Measurements from ENCODE around the gene MIX23.
"Not testable (repeated sequence)": the region's sequence is repeated elsewhere in the genome, so short reads cannot be mapped to it uniquely, and the experiment has no call there.

Gene MIX23

DNA sequence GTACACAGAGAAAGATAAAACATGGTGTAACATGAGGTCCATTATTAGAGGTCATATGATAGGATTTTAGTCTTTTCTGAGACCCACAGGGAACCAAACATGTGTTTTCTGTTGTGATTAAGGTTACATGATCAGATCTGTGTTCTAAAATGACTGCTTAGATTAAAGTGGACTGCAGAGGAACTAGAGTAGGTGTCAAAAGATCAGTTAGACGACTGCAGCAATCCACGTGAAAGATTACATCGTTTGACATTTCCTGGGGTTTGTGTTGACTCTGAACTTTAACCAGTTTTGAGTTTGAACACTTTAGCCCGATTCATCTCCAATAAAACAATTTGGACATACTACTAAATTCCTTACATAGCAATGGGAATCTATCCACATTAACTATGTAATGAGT lies 5.1 kb downstream of the MIX23 start:
- peaks cover 42% of the 10 kb centered on the region for H3K36me3 Mint-ChIP-seq (ENCODE audit: low read depth)
- H3K27ac Mint-ChIP-seq, result peak overlapping the region; percentile 58
- H3K4me1 Mint-ChIP-seq, result peaks cover 49% of the 10 kb centered on the region
- peaks cover 3% of the 10 kb centered on the region for H3K9me3 Mint-ChIP-seq
- peak overlapping the region; percentile 7 for H3K4me3 Mint-ChIP-seq
- no peaks in the 10 kb centered on the region for H3K27me3 Mint-ChIP-seq
- DNase-seq, result no peak
- no peak for ATAC-seq

DNA sequence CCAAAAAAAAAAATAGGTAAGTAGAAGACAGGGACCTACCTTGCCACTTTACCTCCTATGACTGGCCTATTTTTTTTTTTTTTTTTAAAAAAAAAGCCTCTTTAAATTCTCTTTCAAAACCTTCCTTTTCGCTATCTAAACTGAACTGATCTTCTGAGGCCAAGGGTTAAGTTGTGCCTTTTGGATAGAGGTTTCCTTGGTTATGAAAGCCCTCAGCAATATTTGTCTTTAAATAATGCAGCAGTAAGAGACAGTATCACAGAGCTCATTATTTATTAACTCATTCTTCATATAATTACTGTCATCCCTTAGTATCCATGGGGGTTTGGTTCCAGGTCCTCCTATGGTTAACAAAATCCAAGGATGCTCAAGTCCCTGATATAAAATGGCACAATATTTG lies 9.0 kb downstream of the MIX23 start:
- peaks cover 18% of the 10 kb centered on the region for H3K4me1 Mint-ChIP-seq
- H3K27me3 Mint-ChIP-seq, result no peaks in the 10 kb centered on the region
- no peak overlapping the region for H3K27ac Mint-ChIP-seq

DNA sequence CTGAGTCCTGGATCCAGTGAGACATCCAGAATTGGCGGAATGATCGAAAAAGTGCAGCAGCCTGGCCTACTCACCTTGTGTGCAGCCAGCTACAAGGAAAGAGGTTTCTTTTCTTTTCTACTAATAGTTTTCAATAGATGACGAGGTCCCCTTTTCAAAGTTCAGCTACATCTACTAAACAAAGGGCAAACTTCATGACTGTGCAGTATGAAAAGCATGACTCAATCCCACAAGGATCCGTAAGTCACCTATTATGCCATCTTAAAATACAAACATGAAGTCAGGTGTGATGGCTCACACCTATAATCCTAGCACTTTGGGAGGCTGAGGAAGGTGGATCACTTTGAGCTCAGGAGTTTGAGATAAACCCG lies 16.7 kb downstream of the MIX23 start:
- Mint-ChIP-seq H3K4me3 (no peak overlapping the region), H3K9me3 (no peaks in the 10 kb centered on the region), H3K27ac (no peak overlapping the region), H3K4me1 (peaks cover 10% of the 10 kb centered on the region), H3K36me3 (ENCODE audit: low read depth) (peaks cover 53% of the 10 kb centered on the region), H3K27me3 (no peaks in the 10 kb centered on the region)
- ATAC-seq, result peak; percentile 50
- no peak for DNase-seq

More for the DNA sequence above, 9.0 kb downstream of the MIX23 start:
- peaks cover 3% of the 10 kb centered on the region for H3K9me3 Mint-ChIP-seq
- no peak for ATAC-seq
- H3K4me3 Mint-ChIP-seq, result no peak overlapping the region
- no peak for DNase-seq
- peaks cover 52% of the 10 kb centered on the region for H3K36me3 Mint-ChIP-seq (ENCODE audit: low read depth)

DNA sequence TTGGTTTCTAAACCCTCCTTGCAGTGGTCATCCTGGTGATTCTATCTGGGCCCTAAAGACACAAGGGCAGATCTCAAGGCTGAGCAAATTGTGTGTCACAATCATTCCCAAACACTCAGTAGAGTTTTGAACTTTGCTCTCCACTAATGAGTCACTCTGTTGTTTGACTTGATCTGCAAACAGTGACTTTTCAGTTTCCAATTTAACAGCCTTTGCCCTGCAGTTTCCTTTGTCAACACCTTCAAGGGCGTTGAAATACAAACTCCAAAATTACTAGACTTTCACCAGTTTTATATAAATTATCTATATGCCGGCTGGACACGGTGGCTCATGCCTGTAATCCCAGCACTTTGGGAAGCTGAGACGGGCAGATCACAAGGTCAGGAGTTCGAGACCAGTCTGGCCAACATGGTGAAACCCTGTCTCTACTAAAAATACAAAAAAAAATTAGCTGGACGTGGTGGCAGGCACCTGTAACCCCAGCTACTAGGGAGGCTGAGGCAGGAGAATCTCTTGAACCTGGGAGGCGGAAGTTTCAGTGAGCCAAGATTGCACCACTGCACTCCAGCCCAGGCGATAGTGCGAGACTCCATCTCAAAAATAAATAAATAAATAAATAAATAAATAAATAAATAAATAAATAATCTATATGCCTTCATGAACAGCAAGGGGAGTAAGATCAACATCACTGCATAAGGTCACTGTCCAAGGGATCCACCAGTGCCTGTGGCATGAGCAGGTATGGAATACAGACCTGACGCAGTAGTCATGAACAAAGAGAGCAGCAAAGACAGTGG lies 17.3 kb downstream of the MIX23 start:
- peak; percentile 82 for ATAC-seq
- H3K36me3 Mint-ChIP-seq (ENCODE audit: low read depth), result peaks cover 52% of the 10 kb centered on the region
- not testable (repeated sequence) for H3K9me3 Mint-ChIP-seq, H3K27me3 Mint-ChIP-seq, H3K4me1 Mint-ChIP-seq, DNase-seq, H3K4me3 Mint-ChIP-seq
- peak overlapping the region; percentile 53 for H3K27ac Mint-ChIP-seq

DNA sequence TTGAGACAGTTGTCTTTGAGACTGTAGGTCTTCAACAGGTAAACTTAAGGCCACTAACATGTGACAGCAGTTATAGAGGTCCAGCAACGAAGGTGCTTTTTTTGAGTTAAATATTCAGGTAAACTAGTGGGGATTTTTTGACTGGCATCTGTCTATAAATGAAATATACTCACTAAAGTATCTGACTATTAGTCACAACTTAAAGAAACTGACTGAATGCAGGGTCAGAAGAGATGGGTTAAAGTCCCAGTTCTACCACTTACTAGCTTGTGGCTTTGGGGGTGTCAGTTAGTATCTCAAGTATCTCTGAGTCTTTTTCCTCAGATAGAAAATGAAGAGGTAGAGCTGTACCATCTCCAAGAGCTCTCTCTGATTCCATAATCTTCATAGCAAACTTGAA lies 18.0 kb downstream of the MIX23 start:
- Mint-ChIP-seq H3K36me3 (ENCODE audit: low read depth) (peaks cover 51% of the 10 kb centered on the region), H3K9me3 (no peaks in the 10 kb centered on the region), H3K4me3 (no peak overlapping the region), H3K27me3 (no peaks in the 10 kb centered on the region), H3K27ac (peak overlapping the region; percentile 53), H3K4me1 (peaks cover 10% of the 10 kb centered on the region)
- ATAC-seq (peak; percentile 16), DNase-seq (no peak)

DNA sequence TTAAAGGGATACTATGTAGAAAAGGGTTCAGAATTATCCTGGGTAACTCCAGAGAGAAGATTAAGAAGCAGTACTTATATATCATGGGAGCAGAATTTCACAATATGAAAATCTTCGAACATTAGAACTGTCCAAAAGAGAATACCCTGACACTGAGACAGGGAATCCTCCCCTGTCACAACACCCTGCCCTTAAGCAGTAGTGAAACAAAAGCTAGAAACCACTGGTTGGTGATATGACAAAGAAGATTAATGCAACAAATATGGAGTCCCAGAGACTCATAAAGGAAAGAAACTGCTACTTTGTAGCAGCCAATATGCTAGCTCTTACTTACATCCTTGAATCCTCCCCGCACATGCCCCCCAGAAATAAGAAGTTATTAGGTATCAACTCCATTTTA lies 18.5 kb downstream of the MIX23 start:
- H3K27me3 Mint-ChIP-seq, result no peaks in the 10 kb centered on the region
- ATAC-seq, result no peak
- H3K36me3 Mint-ChIP-seq (ENCODE audit: low read depth), result peaks cover 53% of the 10 kb centered on the region

DNA sequence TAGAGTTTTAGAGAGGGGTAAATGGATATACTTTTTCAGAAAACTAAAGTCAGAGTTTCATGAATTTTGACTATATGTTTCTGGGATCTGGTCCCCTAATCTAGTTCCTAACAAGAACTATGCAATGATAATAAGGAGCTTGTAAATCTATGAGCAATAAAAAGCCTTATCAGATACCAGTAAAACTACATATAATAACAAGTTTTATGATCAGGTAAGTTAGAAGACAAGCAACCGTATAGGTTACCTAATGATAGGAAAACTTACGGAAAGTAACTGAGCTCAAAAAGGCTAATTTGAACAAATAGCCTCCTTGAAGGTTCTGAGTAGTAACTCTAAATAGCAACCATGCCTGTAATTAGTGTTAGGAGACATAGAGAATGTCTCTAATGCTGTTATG lies 21.0 kb downstream of the MIX23 start:
- H3K9me3 Mint-ChIP-seq, result no peaks in the 10 kb centered on the region
- no peaks in the 10 kb centered on the region for H3K27me3 Mint-ChIP-seq
- peaks cover 10% of the 10 kb centered on the region for H3K4me1 Mint-ChIP-seq
- peaks cover 50% of the 10 kb centered on the region for H3K36me3 Mint-ChIP-seq (ENCODE audit: low read depth)
- DNase-seq, result no peak
- no peak overlapping the region for H3K4me3 Mint-ChIP-seq
- no peak for ATAC-seq
- H3K27ac Mint-ChIP-seq, result no peak overlapping the region

More for the DNA sequence above, 18.5 kb downstream of the MIX23 start:
- Mint-ChIP-seq H3K4me3 (no peak overlapping the region), H3K27ac (no peak overlapping the region), H3K9me3 (no peaks in the 10 kb centered on the region), H3K4me1 (peaks cover 10% of the 10 kb centered on the region)
- DNase-seq, result no peak

DNA sequence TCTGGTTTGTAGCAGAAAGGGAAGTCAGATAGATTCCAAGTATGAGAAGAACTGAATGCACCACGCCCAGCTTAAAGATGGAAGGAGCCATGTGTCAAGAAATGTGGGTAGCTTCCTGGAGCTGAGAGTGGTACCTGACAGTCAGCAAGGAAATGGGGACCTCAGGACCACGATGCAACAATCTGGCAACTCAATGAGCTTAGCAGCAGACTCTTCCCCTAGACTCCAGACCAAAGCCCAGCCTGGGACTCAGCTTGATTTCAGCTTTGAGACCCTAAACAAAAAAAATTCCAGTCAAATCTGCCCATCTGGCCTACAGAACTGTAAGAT lies 24.4 kb downstream of the MIX23 start:
- peak overlapping the region; percentile 56 for H3K27ac Mint-ChIP-seq
- DNase-seq (no peak), ATAC-seq (no peak)
- H3K9me3 Mint-ChIP-seq, result no peaks in the 10 kb centered on the region
- no peaks in the 10 kb centered on the region for H3K27me3 Mint-ChIP-seq
- no peak overlapping the region for H3K4me3 Mint-ChIP-seq
- H3K4me1 Mint-ChIP-seq, result no peaks in the 10 kb centered on the region
- peaks cover 20% of the 10 kb centered on the region for H3K36me3 Mint-ChIP-seq (ENCODE audit: low read depth)

DNA sequence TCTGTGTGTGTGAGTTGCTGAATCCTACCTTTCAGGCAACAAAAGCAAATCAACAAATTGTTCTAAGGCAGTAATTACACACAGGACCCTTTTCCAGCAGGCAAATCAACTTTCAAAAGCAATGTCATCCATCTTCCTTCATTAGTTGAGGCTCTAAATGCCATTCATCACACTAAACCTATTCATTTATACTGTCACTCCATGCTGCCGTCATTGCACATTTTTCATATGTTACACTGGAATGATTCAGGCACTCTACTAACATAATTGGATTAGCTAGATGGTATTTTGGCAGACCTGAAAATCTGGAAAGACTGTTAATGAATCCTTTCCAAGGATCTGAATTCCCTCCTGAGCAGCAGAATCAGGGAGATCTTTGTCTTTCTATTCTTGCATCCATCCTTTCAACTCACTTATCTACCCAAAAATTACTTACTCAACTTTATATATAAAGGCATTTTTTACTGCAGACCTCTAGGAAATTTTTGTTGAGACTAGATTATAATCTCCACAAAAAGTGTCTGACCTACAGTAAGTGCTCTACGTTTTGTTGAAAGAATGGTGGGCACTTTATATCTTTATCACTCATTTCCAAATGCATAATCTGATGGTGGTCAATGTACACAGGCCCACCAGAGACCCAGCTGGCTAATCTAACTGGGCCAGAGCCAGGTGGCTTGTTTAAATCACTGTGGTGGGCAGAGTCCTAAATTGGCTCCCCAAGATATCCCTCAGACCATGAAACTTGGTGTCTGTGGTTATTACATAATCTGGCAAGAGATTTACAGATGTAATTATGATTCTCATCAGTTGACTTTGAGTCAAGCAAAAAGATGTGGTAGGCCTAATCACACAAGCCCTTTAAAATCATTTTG lies 25.0 kb downstream of the MIX23 start:
- Mint-ChIP-seq H3K9me3 (no peaks in the 10 kb centered on the region), H3K27me3 (no peaks in the 10 kb centered on the region), H3K36me3 (ENCODE audit: low read depth) (peaks cover 15% of the 10 kb centered on the region), H3K27ac (no peak overlapping the region), H3K4me1 (no peaks in the 10 kb centered on the region), H3K4me3 (no peak overlapping the region)
- DNase-seq (no peak), ATAC-seq (no peak)

DNA sequence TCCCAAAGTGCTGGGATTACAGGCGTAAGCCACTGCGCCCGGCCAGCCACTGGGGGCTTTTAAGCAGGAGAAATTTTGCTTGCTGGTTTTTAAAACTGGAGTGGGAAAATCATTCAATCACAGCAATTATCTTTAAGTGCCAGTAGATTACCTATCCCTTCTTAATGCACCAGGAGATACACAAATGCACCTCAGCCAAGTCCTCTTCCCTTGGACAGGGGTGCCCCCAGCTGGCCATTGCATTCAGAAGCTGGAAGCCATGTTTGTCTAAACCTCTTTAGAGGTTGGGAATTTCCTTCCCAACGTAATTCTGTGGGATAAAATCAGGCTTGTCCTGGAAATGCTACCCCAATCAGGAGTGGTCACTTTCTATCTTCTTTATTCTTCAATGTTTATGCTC lies 26.6 kb downstream of the MIX23 start:
- Mint-ChIP-seq H3K4me3 (no peak overlapping the region), H3K36me3 (ENCODE audit: low read depth) (peaks cover 13% of the 10 kb centered on the region), H3K4me1 (no peaks in the 10 kb centered on the region), H3K27me3 (no peaks in the 10 kb centered on the region), H3K27ac (no peak overlapping the region), H3K9me3 (no peaks in the 10 kb centered on the region)
- ATAC-seq (no peak), DNase-seq (peak; percentile 25)

DNA sequence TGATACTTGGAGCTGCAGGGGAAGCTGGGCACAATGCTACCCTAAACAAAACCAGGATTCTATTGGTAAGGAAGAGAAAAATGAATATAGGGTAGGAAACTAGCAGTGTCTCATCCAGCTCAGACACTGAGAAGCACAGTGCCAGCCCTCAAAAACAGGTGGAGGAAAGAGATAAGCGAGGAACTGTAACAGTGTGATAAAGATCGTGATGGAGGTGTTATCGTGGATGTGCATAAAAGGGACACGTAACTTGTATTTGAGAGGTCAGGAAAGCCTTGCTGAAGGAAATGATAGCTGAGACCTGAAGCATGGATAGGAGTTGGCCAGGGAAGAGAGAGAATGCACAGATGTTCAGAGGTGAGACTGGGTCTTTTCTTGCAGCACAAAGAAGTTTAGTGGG lies 27.4 kb downstream of the MIX23 start:
- ATAC-seq (no peak), DNase-seq (no peak)
- no peaks in the 10 kb centered on the region for H3K27me3 Mint-ChIP-seq
- H3K9me3 Mint-ChIP-seq, result no peaks in the 10 kb centered on the region
- peaks cover 10% of the 10 kb centered on the region for H3K36me3 Mint-ChIP-seq (ENCODE audit: low read depth)
- peak overlapping the region; percentile 5 for H3K27ac Mint-ChIP-seq
- no peaks in the 10 kb centered on the region for H3K4me1 Mint-ChIP-seq
- no peak overlapping the region for H3K4me3 Mint-ChIP-seq

DNA sequence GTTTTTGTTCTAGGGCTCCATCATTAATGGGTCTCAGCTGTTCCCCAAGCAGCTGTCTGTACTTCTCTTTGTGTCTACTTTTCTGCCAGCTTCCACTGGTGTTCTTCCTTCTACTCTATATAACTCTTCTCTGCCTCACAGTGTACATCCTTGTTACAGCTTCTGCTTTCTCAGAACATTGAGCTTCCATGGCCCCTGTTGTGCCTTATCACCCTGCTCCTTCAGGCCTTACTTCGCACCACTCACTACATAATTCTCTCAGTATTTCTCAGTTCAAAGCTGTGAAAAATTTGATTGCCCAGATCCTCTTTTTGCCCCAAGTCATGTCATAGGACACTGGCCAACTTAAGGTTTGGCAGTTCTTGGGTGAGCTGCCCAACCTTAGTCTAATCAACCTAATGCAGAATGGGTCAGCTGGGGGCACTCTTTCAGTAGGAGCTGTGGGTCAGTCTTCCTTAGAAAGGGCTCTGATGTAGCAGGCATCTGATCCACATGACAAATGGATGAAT lies 29.1 kb downstream of the MIX23 start:
- no peak for ATAC-seq
- Mint-ChIP-seq H3K27ac (no peak overlapping the region), H3K9me3 (no peaks in the 10 kb centered on the region), H3K36me3 (ENCODE audit: low read depth) (peaks cover 5% of the 10 kb centered on the region), H3K27me3 (no peaks in the 10 kb centered on the region), H3K4me1 (no peaks in the 10 kb centered on the region), H3K4me3 (no peak overlapping the region)
- DNase-seq, result no peak

DNA sequence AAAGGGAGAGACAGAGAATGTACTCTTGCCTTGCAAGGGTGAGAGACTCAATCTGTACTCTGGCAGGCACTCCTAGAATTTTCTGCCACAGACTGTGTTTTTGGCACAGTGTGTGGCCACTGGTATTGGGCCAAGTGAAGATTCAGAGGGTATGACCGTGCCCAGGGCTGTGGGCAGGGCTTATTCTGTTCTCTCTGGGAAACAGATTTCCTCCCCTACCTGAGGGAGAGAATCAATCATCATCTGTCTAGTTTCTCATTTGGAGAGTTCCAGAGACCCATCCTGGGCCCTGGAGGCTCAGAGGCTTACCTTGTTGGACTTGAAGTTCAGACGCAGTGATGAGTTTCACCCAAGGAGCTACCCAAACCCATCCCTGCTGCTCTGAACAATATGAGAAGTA lies 29.8 kb downstream of the MIX23 start:
- Mint-ChIP-seq H3K9me3 (no peaks in the 10 kb centered on the region), H3K27me3 (no peaks in the 10 kb centered on the region), H3K27ac (no peak overlapping the region)

DNA sequence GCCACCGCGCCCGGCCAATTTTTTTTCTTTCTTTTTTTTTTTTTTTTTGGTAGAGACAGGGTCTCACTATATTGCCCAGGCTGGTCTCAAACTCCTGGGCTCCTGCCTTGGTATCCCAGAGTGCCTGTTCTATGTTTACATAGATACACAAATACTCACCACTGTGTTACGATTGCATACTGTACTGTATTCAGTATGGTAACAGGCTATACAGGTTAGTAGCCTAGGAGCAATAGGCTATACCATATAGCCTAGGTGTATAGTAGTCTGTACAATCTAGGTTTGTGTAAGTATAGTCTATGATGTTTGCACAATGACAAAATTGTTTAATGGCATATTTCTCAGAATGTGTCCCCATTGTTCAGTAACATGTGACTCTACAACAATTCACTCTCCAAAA lies 31.4 kb downstream of the MIX23 start:
- Mint-ChIP-seq H3K4me1 (no peaks in the 10 kb centered on the region), H3K9me3 (no peaks in the 10 kb centered on the region), H3K27me3 (no peaks in the 10 kb centered on the region), H3K4me3 (no peak overlapping the region), H3K36me3 (ENCODE audit: low read depth) (no peaks in the 10 kb centered on the region), H3K27ac (no peak overlapping the region)
- no peak for DNase-seq
- no peak for ATAC-seq

More for the DNA sequence above, 29.8 kb downstream of the MIX23 start:
- H3K4me3 Mint-ChIP-seq, result no peak overlapping the region
- peaks cover 3% of the 10 kb centered on the region for H3K36me3 Mint-ChIP-seq (ENCODE audit: low read depth)
- no peaks in the 10 kb centered on the region for H3K4me1 Mint-ChIP-seq
- no peak for DNase-seq
- ATAC-seq, result no peak

DNA sequence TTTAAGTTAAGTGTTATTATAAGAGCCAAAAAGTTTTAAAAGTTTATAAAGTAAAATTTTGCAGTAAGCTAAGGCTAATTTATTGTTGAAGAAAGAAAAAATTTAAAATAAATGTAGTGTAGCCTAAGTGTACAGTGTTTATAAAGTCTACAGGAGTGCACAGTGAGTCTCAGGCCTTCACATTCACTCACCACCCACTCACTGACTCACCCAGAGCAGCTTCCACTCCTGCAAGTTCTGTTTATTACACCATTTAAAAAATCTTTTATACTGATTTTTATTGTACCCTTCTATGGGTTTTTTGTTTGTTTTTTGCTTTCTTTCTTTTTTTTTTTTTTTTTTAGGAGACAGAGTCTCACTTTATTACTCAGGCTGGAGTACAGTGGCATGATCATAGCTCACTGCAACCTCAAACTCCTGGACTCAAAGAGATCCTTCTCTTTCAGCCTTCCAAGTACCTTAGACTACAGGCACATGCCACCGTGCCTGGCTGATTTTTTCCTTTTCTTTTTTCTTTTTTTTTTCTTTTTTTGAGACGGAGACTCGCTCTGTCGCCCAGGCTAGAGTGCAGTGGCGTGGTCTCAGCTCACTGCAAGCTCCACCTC lies 32.1 kb downstream of the MIX23 start:
- no peaks in the 10 kb centered on the region for H3K4me1 Mint-ChIP-seq
- H3K4me3 Mint-ChIP-seq, result no peak overlapping the region
- H3K27me3 Mint-ChIP-seq, result no peaks in the 10 kb centered on the region
- DNase-seq, result peak; percentile 7
- ATAC-seq, result peak; percentile 61
- H3K9me3 Mint-ChIP-seq, result no peaks in the 10 kb centered on the region
- no peaks in the 10 kb centered on the region for H3K36me3 Mint-ChIP-seq (ENCODE audit: low read depth)
- no peak overlapping the region for H3K27ac Mint-ChIP-seq
